GM20000 (cell line): ENCODE data around the gene FAM107A.

Experiments used
- DNase-seq: peaks from one replicate; pipeline ENCODE4 v3.0.0; 2012; ENCODE audit warnings: low spot score
- CTCF ChIP-seq: IDR thresholded peaks from 2 replicates; pipeline ENCODE4 v1.5.1; 2012; ENCODE audit warnings: mild to moderate bottlenecking, control low read depth; ENCODE audit errors: extremely low read depth, missing control alignments

FAM107A gene

DNA sequence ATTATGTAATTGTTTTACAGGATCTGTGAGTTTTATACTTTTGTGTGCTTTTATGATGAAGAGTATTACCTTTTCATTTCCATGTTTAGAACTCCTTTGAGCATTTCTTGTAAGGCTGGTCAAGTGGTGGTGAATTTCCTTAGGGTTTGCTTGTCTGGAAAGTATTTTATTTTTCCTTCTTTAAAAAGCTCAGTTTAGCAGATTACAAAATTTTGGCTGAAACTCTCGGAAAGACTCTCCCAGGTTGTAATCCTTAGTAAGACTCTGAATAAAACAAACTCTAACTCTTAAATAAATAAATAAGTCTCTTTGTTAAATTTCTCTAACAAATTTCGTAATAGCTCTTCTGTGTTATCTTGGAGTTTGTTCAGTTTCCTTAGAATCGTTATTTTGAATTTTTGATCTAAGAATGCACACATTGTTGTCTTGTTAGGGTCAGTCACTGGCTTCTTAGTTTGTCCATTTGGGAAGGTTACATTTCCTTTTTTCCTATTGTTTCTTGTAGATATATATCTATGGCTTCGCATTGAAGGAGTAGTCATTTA, 25.5 kb downstream of the FAM107A start:
- DNase-seq, result no peak
- TF ChIP-seq CTCF, result no peak

GRCh38 chr3:58544541-58544940, 32.6 kb downstream of the FAM107A start:
- no peak for DNase-seq
- TF ChIP-seq CTCF, result no peak

GRCh38 chr3:58540176-58540858, 36.9 kb downstream of the FAM107A start:
- no peak for TF ChIP-seq CTCF
- no peak for DNase-seq

GRCh38 chr3:58539626-58540025, 37.6 kb downstream of the FAM107A start:
- no peak for DNase-seq
- TF ChIP-seq CTCF, result no peak

DNA sequence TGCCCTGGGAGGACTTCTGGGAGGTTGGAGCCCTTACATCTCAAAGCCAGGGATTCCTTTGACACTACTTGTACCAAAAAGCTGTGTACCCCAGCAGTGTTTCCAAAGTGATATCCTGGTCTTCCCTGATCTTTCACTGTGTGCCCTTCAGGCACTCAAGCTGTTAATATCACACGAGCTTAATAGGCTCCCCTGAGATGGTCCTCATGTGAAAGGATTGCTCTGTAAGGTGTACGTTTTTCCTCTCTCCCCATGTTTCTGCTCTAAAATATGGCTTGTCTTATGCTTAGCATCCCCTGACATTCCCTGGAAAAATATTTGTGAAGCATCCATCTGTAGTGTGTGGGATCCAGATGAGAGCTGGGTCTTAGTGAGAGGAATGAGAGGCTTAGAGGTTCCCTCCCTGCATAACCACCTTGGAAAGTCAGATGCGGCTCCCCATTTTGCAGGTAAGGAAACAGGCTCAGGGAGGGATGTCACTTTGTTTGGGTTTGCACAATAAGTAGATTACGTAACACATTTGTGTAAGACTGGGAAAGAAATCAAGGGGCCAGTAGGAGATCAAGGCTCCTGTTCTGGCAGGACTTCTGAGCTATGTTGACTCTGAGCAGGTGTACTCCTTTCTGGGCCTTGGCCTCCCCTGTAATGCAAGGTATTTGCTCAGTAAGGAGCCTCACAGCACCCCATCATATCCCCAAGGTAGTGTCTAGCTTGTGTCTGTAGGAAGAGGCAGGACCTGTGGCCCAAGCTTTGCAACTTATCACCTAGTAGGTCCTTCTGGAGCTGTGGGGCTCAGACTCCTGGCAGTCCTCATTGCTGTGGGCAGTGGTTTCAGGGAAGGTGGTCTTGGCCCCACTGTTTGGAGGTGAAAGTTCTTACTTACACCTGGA, 39.5 kb downstream of the FAM107A start:
- DNase-seq, result no peak
- no peak for TF ChIP-seq CTCF

GRCh38 chr3:58536501-58537411, 40.4 kb downstream of the FAM107A start, which contains the start of gene ACOX2:
Gene ACOX2, minus strand, starts transcription at chr3:58537190. Its CDS starts 2,084 bp downstream, at chr3:58535106.
- TF ChIP-seq CTCF, result no peak

More at GRCh38 chr3:58536501-58537411, 40.4 kb downstream of the FAM107A start, which contains the start of gene ACOX2:
- DNase-seq, result peak; percentile 2
